NCI-H2196 treated with DMSO at 0.1 percent for 48 hours (cell line): ENCODE measurements around the gene FGF22.
"Not testable (repeated sequence)": the region's sequence is repeated elsewhere in the genome, so short reads cannot be mapped to it uniquely, and the experiment has no call there.

Experiments used
- DNase-seq: peaks from one replicate; lab custom pipeline; 2025; ENCODE audit not compliant: unreplicated experiment; lab: John Stamatoyannopoulos, UW

Gene FGF22

GRCh38 chr19:639253-640160, at the start of gene FGF22:
TSS of gene FGF22 (plus strand) at chr19:639879. CDS start at chr19:639926, 47 bp downstream.
- DNase-seq: peak; percentile 73

GRCh38 chr19:590396-590745, 49.3 kb upstream of the FGF22 start:
- DNase-seq: no peak

GRCh38 chr19:590750-591098, 49.0 kb upstream of the FGF22 start:
- no peak for DNase-seq

- DNase-seq: no peak
These were observed 48.4 kb upstream of the FGF22 start for GRCh38 chr19:591099-591958.

GRCh38 chr19:592101-592500, 47.6 kb upstream of the FGF22 start:
- DNase-seq: no peak

- no peak for DNase-seq
These were observed 46.6 kb upstream of the FGF22 start for GRCh38 chr19:593055-593454.

- no peak for DNase-seq
These were observed 46.2 kb upstream of the FGF22 start for GRCh38 chr19:593505-593904.

- DNase-seq: no peak
These were observed 45.3 kb upstream of the FGF22 start for GRCh38 chr19:594265-594870.

GRCh38 chr19:595326-596262, 44.1 kb upstream of the FGF22 start:
- no peak for DNase-seq

- DNase-seq: no peak
These were observed 43.4 kb upstream of the FGF22 start for GRCh38 chr19:596263-596655.

- no peak for DNase-seq
These were observed 42.0 kb upstream of the FGF22 start for GRCh38 chr19:597406-598315.

GRCh38 chr19:601310-601709, 38.4 kb upstream of the FGF22 start:
- no peak for DNase-seq

GRCh38 chr19:601790-602189, 37.9 kb upstream of the FGF22 start:
- no peak for DNase-seq

- DNase-seq: no peak
These were observed 37.0 kb upstream of the FGF22 start for GRCh38 chr19:602391-603301.

GRCh38 chr19:603302-603639, 36.4 kb upstream of the FGF22 start:
- DNase-seq: not testable (repeated sequence)

GRCh38 chr19:603779-604178, 35.9 kb upstream of the FGF22 start:
- not testable (repeated sequence) for DNase-seq

GRCh38 chr19:604355-604754, 35.3 kb upstream of the FGF22 start:
- no peak for DNase-seq

GRCh38 chr19:605061-605971, 34.4 kb upstream of the FGF22 start:
- DNase-seq: not testable (repeated sequence)
